ENCODE measurements around the gene SDR42E2.
"Not testable (repeated sequence)": the region's sequence is repeated elsewhere in the genome, so short reads cannot be mapped to it uniquely, and the experiment has no call there.

Gene SDR42E2

GRCh38 chr16:22214889-22215288 is 52.6 kb downstream of the SDR42E2 start:
- DNase-seq: no peak

GRCh38 chr16:22216191-22216831 is 54.0 kb downstream of the SDR42E2 start:
- DNase-seq: peak in 1 of 14 donors; percentile 86

- not testable (repeated sequence) for DNase-seq
Observed at GRCh38 chr16:22216832-22217225, 54.5 kb downstream of the SDR42E2 start.

- peak in 1 of 14 donors; percentile 11 for DNase-seq
Observed at GRCh38 chr16:22217890-22218730, 55.8 kb downstream of the SDR42E2 start.

- no peak for DNase-seq
Observed at GRCh38 chr16:22219389-22220068, 57.2 kb downstream of the SDR42E2 start.

- DNase-seq: no peak
Observed at GRCh38 chr16:22220069-22220440, 57.7 kb downstream of the SDR42E2 start.

GRCh38 chr16:22220714-22221113 is 58.4 kb downstream of the SDR42E2 start:
- DNase-seq: peak in 12 of 14 donors; percentile 17 to 85 (median 62)

- DNase-seq: no peak
Observed at GRCh38 chr16:22222006-22222405, 59.7 kb downstream of the SDR42E2 start.

- DNase-seq: no peak
Observed at GRCh38 chr16:22222998-22223397, 60.7 kb downstream of the SDR42E2 start.

- DNase-seq: peak in 4 of 14 donors; percentile 9 to 17 (median 15)
Observed at GRCh38 chr16:22225060-22225459, 62.8 kb downstream of the SDR42E2 start.

GRCh38 chr16:22229889-22230288 is 67.6 kb downstream of the SDR42E2 start:
- DNase-seq: no peak

- no peak for DNase-seq
Observed at GRCh38 chr16:22232277-22233036, 70.2 kb downstream of the SDR42E2 start.

- DNase-seq: peak in 1 of 14 donors; percentile 64
Observed at GRCh38 chr16:22233037-22233372, 70.7 kb downstream of the SDR42E2 start.

- no peak for DNase-seq
Observed at GRCh38 chr16:22235839-22236745, 73.8 kb downstream of the SDR42E2 start.

- no peak for DNase-seq
Observed at GRCh38 chr16:22239131-22239805, 77.0 kb downstream of the SDR42E2 start.

GRCh38 chr16:22240023-22240710 is 77.9 kb downstream of the SDR42E2 start:
- no peak for DNase-seq
